ENCODE data around the gene ASB10.

Gene ASB10

GRCh38 chr7:151211155-151211772 is 24.2 kb upstream of the ASB10 start:
- DNase-seq (ENCODE audit: extremely low read depth in 1 of 2, low read depth in 1 of 2): no peak

GRCh38 chr7:151210087-151210854 is 23.2 kb upstream of the ASB10 start, which contains the start of gene H2BK1:
TSS of gene H2BK1 (minus strand) at chr7:151210488. CDS start at chr7:151210318, 170 bp downstream.
- DNase-seq (ENCODE audit: extremely low read depth in 1 of 2, low read depth in 1 of 2): no peak

GRCh38 chr7:151209588-151209987 is 22.5 kb upstream of the ASB10 start:
- DNase-seq (ENCODE audit: extremely low read depth in 1 of 2, low read depth in 1 of 2): no peak

GRCh38 chr7:151208253-151208862 is 21.3 kb upstream of the ASB10 start:
- DNase-seq (ENCODE audit: extremely low read depth in 1 of 2, low read depth in 1 of 2): no peak

GRCh38 chr7:151207804-151208203 is 20.8 kb upstream of the ASB10 start:
- no peak for DNase-seq (ENCODE audit: extremely low read depth in 1 of 2, low read depth in 1 of 2)

GRCh38 chr7:151207315-151207714 is 20.3 kb upstream of the ASB10 start:
- no peak for DNase-seq (ENCODE audit: extremely low read depth in 1 of 2, low read depth in 1 of 2)

- DNase-seq (ENCODE audit: extremely low read depth in 1 of 2, low read depth in 1 of 2): no peak
Measured at GRCh38 chr7:151206914-151207313, 19.9 kb upstream of the ASB10 start.

- no peak for DNase-seq (ENCODE audit: extremely low read depth in 1 of 2, low read depth in 1 of 2)
Measured at GRCh38 chr7:151205730-151206129, 18.7 kb upstream of the ASB10 start.

GRCh38 chr7:151204383-151205032 is 17.5 kb upstream of the ASB10 start:
- no peak for DNase-seq (ENCODE audit: extremely low read depth in 1 of 2, low read depth in 1 of 2)

GRCh38 chr7:151202836-151203235 is 15.8 kb upstream of the ASB10 start:
- DNase-seq (ENCODE audit: extremely low read depth in 1 of 2, low read depth in 1 of 2): no peak

GRCh38 chr7:151201751-151202150 is 14.7 kb upstream of the ASB10 start:
- no peak for DNase-seq (ENCODE audit: extremely low read depth in 1 of 2, low read depth in 1 of 2)

GRCh38 chr7:151201344-151201743 is 14.3 kb upstream of the ASB10 start:
- DNase-seq (ENCODE audit: extremely low read depth in 1 of 2, low read depth in 1 of 2): no peak

GRCh38 chr7:151198945-151199848 is 12.1 kb upstream of the ASB10 start:
- no peak for DNase-seq (ENCODE audit: extremely low read depth in 1 of 2, low read depth in 1 of 2)

- DNase-seq (ENCODE audit: extremely low read depth in 1 of 2, low read depth in 1 of 2): no peak
Measured at GRCh38 chr7:151197932-151198331, 10.9 kb upstream of the ASB10 start.

GRCh38 chr7:151195616-151196450 is 8.8 kb upstream of the ASB10 start:
- no peak for DNase-seq (ENCODE audit: extremely low read depth in 1 of 2, low read depth in 1 of 2)

GRCh38 chr7:151194188-151194587 is 7.1 kb upstream of the ASB10 start:
- DNase-seq (ENCODE audit: extremely low read depth in 1 of 2, low read depth in 1 of 2): no peak

- DNase-seq (ENCODE audit: extremely low read depth in 1 of 2, low read depth in 1 of 2): no peak
Measured at GRCh38 chr7:151193203-151193978, 6.3 kb upstream of the ASB10 start.

- DNase-seq (ENCODE audit: extremely low read depth in 1 of 2, low read depth in 1 of 2): no peak
Measured at GRCh38 chr7:151192002-151192539, 5.0 kb upstream of the ASB10 start.

- DNase-seq (ENCODE audit: extremely low read depth in 1 of 2, low read depth in 1 of 2): no peak
Measured at GRCh38 chr7:151191544-151191943, 4.5 kb upstream of the ASB10 start.
